HCT116 (cell line): ENCODE measurements around the gene RMRP. TPM values are rescaled to one million over a fixed set of nuclear protein-coding genes. Genes with fewer than 3 reads are reported as not detected.

ENCODE experiments used
- ATAC-seq: fragments of 200-7000 bp; cut with Tn5 transposase; 2 replicates; pipeline ENCODE4 v1.9.1; 2020; ENCODE audit warnings: mild to moderate bottlenecking, moderate library complexity
- BruUV-seq: library from RNA; stranded (reverse); fragments of 400-500 nt; replicated peaks from 2 replicates; lab custom pipeline; 2021; lab: Mats Ljungman, UMichigan
- CTCF ChIA-PET: fragments of 300-600 bp; sonication (Branson Sonifier 250); formaldehyde crosslinking; loops from one replicate; lab custom pipeline; 2021; ENCODE audit warnings: antibody characterized with exemption; lab: Charles Lee
- POLR2A ChIA-PET: fragments of 300-600, 350-600 bp; sonication (Branson Sonifier 250); formaldehyde crosslinking; loops from one replicate; lab custom pipeline; 2021; ENCODE audit warnings: antibody characterized with exemption; lab: Charles Lee
- RAD21 ChIA-PET, 2 experiments: fragments of 300-600 bp; sonication (Branson Sonifier 250); formaldehyde crosslinking; loops; one replicate each; lab custom pipeline; 2023; ENCODE audit warnings: low total read pairs in 2 of 2; ENCODE audit not compliant: uncharacterized antibody in 2 of 2, unreplicated experiment in 2 of 2, low non-redundant PET in 1 of 2; lab: Charles Lee
- DNase-seq: peaks from one replicate; pipeline ENCODE4 v3.0.0-alpha.2; 2010; ENCODE audit warnings: low read depth, low spot score
- H2AFZ ChIP-seq: fragments of 200-600 bp; shearing (Covaris generic), sonication (generic); 2 replicates; pipeline ENCODE4 v1.6.1; 2017; ENCODE audit warnings: low read depth, mixed run types, mixed read lengths, antibody characterized with exemption, low read length; ENCODE audit not compliant: poor library complexity, severe bottlenecking
- H3K27ac ChIP-seq: 2 replicates; pipeline ENCODE4 v1.5.1; 2012; ENCODE audit warnings: low read depth, low read length
- H3K27me3 ChIP-seq: fragments of 200-600 bp; sonication (generic); 2 replicates; pipeline ENCODE4 v1.6.1; 2016; ENCODE audit warnings: mixed run types, low read length, mixed read lengths; ENCODE audit not compliant: insufficient read depth
- H3K36me3 ChIP-seq, 2 experiments: fragments of 200-500 bp in 1 of 2; fragments of 200-600 bp in 1 of 2; sonication (Bioruptor generic) in 1 of 2; sonication (generic) in 1 of 2; 2 replicates each; pipeline versions ENCODE4 v1.5.1 to v1.6.1; 2014 to 2016; ENCODE audit warnings: low read length in 2 of 2, inconsistent platforms in 1 of 2, mixed read lengths in 1 of 2, mixed run types in 1 of 2; ENCODE audit not compliant: insufficient read depth in 2 of 2, control insufficient read depth in 1 of 2
- H3K4me1 ChIP-seq, 2 experiments: fragments of 200-600 bp in 1 of 2; sonication (generic) in 1 of 2; 2 replicates each; pipeline versions ENCODE4 v1.5.1 to v1.6.1; 2012 to 2017; ENCODE audit warnings: low read length in 2 of 2, inconsistent platforms in 1 of 2, mild to moderate bottlenecking in 1 of 2, mixed read lengths in 1 of 2, mixed run types in 1 of 2, moderate library complexity in 1 of 2; ENCODE audit not compliant: insufficient read depth in 2 of 2, control insufficient read depth in 1 of 2
- H3K4me2 ChIP-seq: fragments of 200-600 bp; sonication (generic); 2 replicates; pipeline ENCODE4 v1.6.1; 2017; ENCODE audit warnings: mixed run types, low read length, mixed read lengths
- H3K4me3 ChIP-seq, 2 experiments: fragments of 200-600 bp in 1 of 2; sonication (generic) in 1 of 2; replicated peaks in 1 of 2; 2 replicates each; pipeline ENCODE4 v1.5.1; 2011 to 2016; ENCODE audit warnings: low read length in 2 of 2, control low read depth in 1 of 2, low read depth in 1 of 2, mild to moderate bottlenecking in 1 of 2, mixed read lengths in 1 of 2, mixed run types in 1 of 2
- H3K79me2 ChIP-seq: fragments of 200-600 bp; sonication (generic); 2 replicates; pipeline ENCODE4 v1.6.1; 2017; ENCODE audit warnings: mild to moderate bottlenecking, mixed run types, low read length, moderate library complexity, mixed read lengths; ENCODE audit not compliant: insufficient read depth
- H3K9ac ChIP-seq: fragments of 200-600 bp; sonication (generic); 2 replicates; pipeline ENCODE4 v1.6.1; 2016; ENCODE audit warnings: low read length, mixed read lengths
- H3K9me2 ChIP-seq: fragments of 200-600 bp; sonication (generic), shearing (Covaris generic); 2 replicates; pipeline ENCODE4 v1.6.1; 2017; ENCODE audit warnings: mixed run types, mild to moderate bottlenecking, moderate library complexity; ENCODE audit not compliant: insufficient read depth
- H3K9me3 ChIP-seq, 2 experiments: fragments of 200-500 bp in 1 of 2; fragments of 200-600 bp in 1 of 2; sonication (Bioruptor generic) in 1 of 2; sonication (generic) in 1 of 2; 2 replicates each; pipeline ENCODE4 v1.6.1; 2014 to 2017; ENCODE audit warnings: low read length in 2 of 2, mixed read lengths in 2 of 2, inconsistent platforms in 1 of 2, low read depth in 1 of 2, mild to moderate bottlenecking in 1 of 2, mixed run types in 1 of 2, moderate library complexity in 1 of 2; ENCODE audit not compliant: control insufficient read depth in 1 of 2, insufficient read depth in 1 of 2
- H4K20me1 ChIP-seq: fragments of 200-600 bp; sonication (generic), shearing (Covaris generic); 2 replicates; pipeline ENCODE4 v1.6.1; 2017; ENCODE audit warnings: mixed run types, mild to moderate bottlenecking, moderate library complexity; ENCODE audit not compliant: insufficient read depth
- CTCF ChIP-seq, 3 experiments: fragments of 200-600 bp in 1 of 3; sonication (generic) in 1 of 3; IDR thresholded peaks in 2 of 3; conservative IDR thresholded peaks in 1 of 3; 2 replicates each; pipeline ENCODE4 v1.5.1; 2012 to 2017; ENCODE audit warnings: low read depth in 2 of 3, low read length in 2 of 3, antibody characterized with exemption in 1 of 3, borderline replicate concordance in 1 of 3, control low read depth in 1 of 3, mild to moderate bottlenecking in 1 of 3, mixed read lengths in 1 of 3, mixed run types in 1 of 3, moderate library complexity in 1 of 3; ENCODE audit not compliant: insufficient read depth in 1 of 3
- ELF1 ChIP-seq: IDR thresholded peaks from 2 replicates; pipeline ENCODE4 v1.6.1; 2012; ENCODE audit warnings: low read depth, borderline replicate concordance
- EZH2 ChIP-seq: fragments of 200-600 bp; sonication (generic); IDR thresholded peaks from 2 replicates; pipeline ENCODE4 v1.6.1; 2017; ENCODE audit warnings: antibody characterized with exemption, mixed run types
- EZH2phosphoT487 ChIP-seq: fragments of 200-600 bp; IDR thresholded peaks from 2 replicates; pipeline ENCODE4 v1.6.1; 2018; ENCODE audit warnings: antibody characterized with exemption, borderline replicate concordance
- RAD21 ChIP-seq: IDR thresholded peaks from 2 replicates; pipeline ENCODE4 v1.6.1; 2012; ENCODE audit warnings: low read depth, mild to moderate bottlenecking
- SIN3A ChIP-seq: IDR thresholded peaks from 2 replicates; pipeline ENCODE4 v1.6.1; 2012; ENCODE audit warnings: low read depth
- SP1 ChIP-seq: IDR thresholded peaks from 2 replicates; pipeline ENCODE4 v1.6.1; 2012; ENCODE audit warnings: low read depth
- SRF ChIP-seq: IDR thresholded peaks from 2 replicates; pipeline ENCODE4 v1.6.1; 2012; ENCODE audit warnings: low read depth
- YY1 ChIP-seq: IDR thresholded peaks from 2 replicates; pipeline ENCODE4 v1.6.1; 2011; ENCODE audit warnings: low read length, low read depth, moderate library complexity, mild to moderate bottlenecking; ENCODE audit not compliant: insufficient replicate concordance; ENCODE audit errors: extremely low read depth
- intact Hi-C: fragments of 100-400 bp; cut with micrococcal nuclease; formaldehyde crosslinking; loops from 2 replicates; pipeline ENCODE4 v1.10.0; 2022
- total RNA-seq: library from RNA; stranded (reverse); gene quantifications from one replicate; pipeline ENCODE4 v1.2.1, GENCODE V29; 2021; ENCODE audit not compliant: unreplicated experiment
- TF ChIP-seq, protein P1 (sequence below): IDR thresholded peaks from 2 replicates; pipeline ENCODE4 v1.6.1; 2012; ENCODE audit warnings: low read depth

Gene RMRP
- total RNA-seq, 1 experiment from 2014 or later: 30,969 TPM

DNA sequence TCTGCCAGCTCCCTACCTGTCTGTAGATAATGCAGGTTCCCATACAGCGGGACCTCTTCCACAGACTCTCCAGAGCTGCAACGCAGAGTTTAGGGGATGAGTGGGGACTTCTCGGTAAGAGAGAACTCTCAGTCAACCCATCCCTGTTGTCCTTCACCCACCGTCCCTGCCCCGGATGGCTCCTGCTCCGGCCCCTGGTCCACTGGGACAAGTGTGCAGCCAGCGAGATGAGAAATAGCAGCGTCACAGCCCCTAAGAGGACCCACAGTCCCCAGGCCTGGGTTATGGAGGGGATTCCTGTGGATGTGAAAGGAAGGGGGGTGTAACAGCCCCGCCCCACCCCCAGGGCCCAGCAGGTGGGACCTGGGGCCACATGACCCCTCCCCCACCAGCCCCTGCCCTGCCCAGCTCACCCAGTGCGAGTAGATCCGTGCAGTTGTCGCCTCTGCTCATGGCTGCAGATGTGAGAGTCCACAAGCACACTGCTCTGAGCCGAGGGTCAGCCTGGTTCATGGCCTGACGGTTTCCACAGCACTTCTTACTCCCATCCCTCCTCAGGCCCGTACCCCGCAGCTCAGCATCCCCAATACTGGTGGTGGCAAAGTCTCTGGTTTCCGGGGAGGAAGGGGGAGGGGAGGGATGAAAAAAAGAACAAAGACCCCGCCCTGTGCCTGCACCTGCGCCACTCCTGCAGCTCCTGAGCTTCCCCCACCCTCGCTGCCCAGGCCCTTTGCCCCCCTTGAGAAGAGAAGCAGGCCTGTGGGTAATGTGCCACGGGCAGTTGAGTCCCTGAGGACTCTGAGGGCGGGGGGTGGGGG is 7.3 kb downstream of the RMRP start, which contains the start of gene SIT1:
Gene SIT1, minus strand, starts transcription at position 591 of the 818 bp plus-strand sequence. Its CDS starts 78 bp downstream, at position 513.
- no peaks in the 10 kb centered on the region for H3K36me3 ChIP-seq
- TF ChIP-seq, protein P1, sequence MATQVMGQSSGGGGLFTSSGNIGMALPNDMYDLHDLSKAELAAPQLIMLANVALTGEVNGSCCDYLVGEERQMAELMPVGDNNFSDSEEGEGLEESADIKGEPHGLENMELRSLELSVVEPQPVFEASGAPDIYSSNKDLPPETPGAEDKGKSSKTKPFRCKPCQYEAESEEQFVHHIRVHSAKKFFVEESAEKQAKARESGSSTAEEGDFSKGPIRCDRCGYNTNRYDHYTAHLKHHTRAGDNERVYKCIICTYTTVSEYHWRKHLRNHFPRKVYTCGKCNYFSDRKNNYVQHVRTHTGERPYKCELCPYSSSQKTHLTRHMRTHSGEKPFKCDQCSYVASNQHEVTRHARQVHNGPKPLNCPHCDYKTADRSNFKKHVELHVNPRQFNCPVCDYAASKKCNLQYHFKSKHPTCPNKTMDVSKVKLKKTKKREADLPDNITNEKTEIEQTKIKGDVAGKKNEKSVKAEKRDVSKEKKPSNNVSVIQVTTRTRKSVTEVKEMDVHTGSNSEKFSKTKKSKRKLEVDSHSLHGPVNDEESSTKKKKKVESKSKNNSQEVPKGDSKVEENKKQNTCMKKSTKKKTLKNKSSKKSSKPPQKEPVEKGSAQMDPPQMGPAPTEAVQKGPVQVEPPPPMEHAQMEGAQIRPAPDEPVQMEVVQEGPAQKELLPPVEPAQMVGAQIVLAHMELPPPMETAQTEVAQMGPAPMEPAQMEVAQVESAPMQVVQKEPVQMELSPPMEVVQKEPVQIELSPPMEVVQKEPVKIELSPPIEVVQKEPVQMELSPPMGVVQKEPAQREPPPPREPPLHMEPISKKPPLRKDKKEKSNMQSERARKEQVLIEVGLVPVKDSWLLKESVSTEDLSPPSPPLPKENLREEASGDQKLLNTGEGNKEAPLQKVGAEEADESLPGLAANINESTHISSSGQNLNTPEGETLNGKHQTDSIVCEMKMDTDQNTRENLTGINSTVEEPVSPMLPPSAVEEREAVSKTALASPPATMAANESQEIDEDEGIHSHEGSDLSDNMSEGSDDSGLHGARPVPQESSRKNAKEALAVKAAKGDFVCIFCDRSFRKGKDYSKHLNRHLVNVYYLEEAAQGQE: no peak
- no peak for TF ChIP-seq SP1
- no peak for TF ChIP-seq SRF
- no peak for TF ChIP-seq YY1
- no peak for TF ChIP-seq RAD21
- no peak for TF ChIP-seq SIN3A
- TF ChIP-seq ELF1: no peak
- no peak for TF ChIP-seq EZH2
- no peak for TF ChIP-seq EZH2phosphoT487
- TF ChIP-seq CTCF (IDR thresholded peaks at IDR 0.05 in 2 of 3, conservative IDR thresholded peaks at IDR 0.05 in 1 of 3; ENCODE audit: borderline replicate concordance in 1 of 3, insufficient read depth in 1 of 3, low read depth in 2 of 3, low read length in 2 of 3): no peak
- no peak for DNase-seq
- no peaks in the 10 kb centered on the region for H3K79me2 ChIP-seq
- H4K20me1 ChIP-seq: no peaks in the 10 kb centered on the region
- CTCF ChIA-PET: no interaction called here
- no peak within 1 kb of the TSS for H3K4me3 ChIP-seq
- intact Hi-C loops: loop anchor here (10.0 kb wide), 1 partner anchor 536 kb away; the partner anchor contains the start of gene ATOSB
- no peak within 1 kb of the TSS for H3K9ac ChIP-seq
- no peaks in the 10 kb centered on the region for H3K9me3 ChIP-seq
- ATAC-seq: no peak
- BruUV-seq: no TSS peak
- no peaks in the 10 kb centered on the region for H3K9me2 ChIP-seq
- no peaks in the 10 kb centered on the region for H3K27me3 ChIP-seq
- H3K4me2 ChIP-seq: no peak within 1 kb of the TSS
- H3K4me1 ChIP-seq: peaks cover 6 to 28% of the 10 kb centered on the region in 2 experiments; a peak in 3 of 4 replicates
- no peak within 1 kb of the TSS for H3K27ac ChIP-seq
- POLR2A ChIA-PET: no interaction called here
- no peak within 1 kb of the TSS for H2AFZ ChIP-seq
- RAD21 ChIA-PET: no interaction called here
